NT2/D1 (cell line): ENCODE measurements around the gene RIPOR3.

Experiments
- YY1 ChIP-seq: IDR thresholded peaks from 2 replicates; pipeline ENCODE4 v1.6.1; 2011; ENCODE audit not compliant: insufficient read length, insufficient read depth
- ZNF274 ChIP-seq: IDR thresholded peaks from 2 replicates; pipeline ENCODE4 v1.6.1; 2011; ENCODE audit warnings: mild to moderate bottlenecking, low read depth, low read length

- TF ChIP-seq YY1, result no peak
- no peak for TF ChIP-seq ZNF274
Observed at GRCh38 chr20:50536333-50536732, 155.0 kb downstream of the RIPOR3 start.
